BE2C (cell line): ENCODE results near the gene ST7L.

Experiments used
- DNase-seq: peaks from one replicate; pipeline ENCODE4 v3.0.0-alpha.2; 2020
- H3K27me3 ChIP-seq: fragments of 250-450 bp; sonication (Bioruptor Pico); 2 replicates; pipeline ENCODE4 v1.5.1; 2020; ENCODE audit warnings: mild to moderate bottlenecking
- H3K36me3 ChIP-seq: fragments of 250-450 bp; sonication (Bioruptor Pico); 2 replicates; pipeline ENCODE4 v1.5.1; 2020; ENCODE audit warnings: mild to moderate bottlenecking
- H3K4me1 ChIP-seq: fragments of 250-450 bp; sonication (Bioruptor Pico); 2 replicates; pipeline ENCODE4 v1.5.1; 2020
- H3K4me3 ChIP-seq: 2 replicates; pipeline ENCODE4 v1.5.1; 2011; ENCODE audit warnings: low read depth, low read length
- H3K9me3 ChIP-seq: fragments of 250-450 bp; sonication (Bioruptor Pico); 2 replicates; pipeline ENCODE4 v1.5.1; 2020
- CTCF ChIP-seq: IDR thresholded peaks from 2 replicates; pipeline ENCODE4 v1.5.1; 2012; ENCODE audit warnings: mild to moderate bottlenecking, low read depth, low read length

The ST7L gene

GRCh38 chr1:112605633-112606327 lies 13.2 kb downstream of the ST7L start:
- Histone ChIP-seq H3K4me3 (no peak overlapping the region), H3K27me3 (no peaks in the 10 kb centered on the region), H3K36me3 (peaks cover 77% of the 10 kb centered on the region), H3K4me1 (no peaks in the 10 kb centered on the region), H3K9me3 (no peaks in the 10 kb centered on the region)
- no peak for DNase-seq
- TF ChIP-seq CTCF, result no peak

- Histone ChIP-seq H3K27me3 (no peaks in the 10 kb centered on the region), H3K9me3 (no peaks in the 10 kb centered on the region), H3K4me3 (no peak overlapping the region), H3K4me1 (no peaks in the 10 kb centered on the region), H3K36me3 (peaks cover 60% of the 10 kb centered on the region)
- DNase-seq, result no peak
- TF ChIP-seq CTCF, result no peak
Observed at GRCh38 chr1:112603541-112603940, 15.4 kb downstream of the ST7L start.

GRCh38 chr1:112603012-112603411 lies 15.9 kb downstream of the ST7L start:
- Histone ChIP-seq H3K4me1 (no peaks in the 10 kb centered on the region), H3K9me3 (no peaks in the 10 kb centered on the region), H3K36me3 (peaks cover 55% of the 10 kb centered on the region), H3K27me3 (no peaks in the 10 kb centered on the region), H3K4me3 (no peak overlapping the region)
- TF ChIP-seq CTCF, result no peak
- no peak for DNase-seq

GRCh38 chr1:112599477-112599876 lies 19.5 kb downstream of the ST7L start:
- peaks cover 6% of the 10 kb centered on the region for H3K4me1 ChIP-seq
- peaks cover 56% of the 10 kb centered on the region for H3K36me3 ChIP-seq
- no peak overlapping the region for H3K4me3 ChIP-seq
- no peaks in the 10 kb centered on the region for H3K27me3 ChIP-seq
- H3K9me3 ChIP-seq, result no peaks in the 10 kb centered on the region
- no peak for DNase-seq
- TF ChIP-seq CTCF, result no peak

GRCh38 chr1:112594208-112594876 lies 24.6 kb downstream of the ST7L start:
- Histone ChIP-seq H3K27me3 (no peaks in the 10 kb centered on the region), H3K36me3 (peaks cover 49% of the 10 kb centered on the region), H3K4me1 (peaks cover 16% of the 10 kb centered on the region), H3K9me3 (no peaks in the 10 kb centered on the region), H3K4me3 (no peak overlapping the region)
- DNase-seq, result no peak
- TF ChIP-seq CTCF, result no peak

- Histone ChIP-seq H3K36me3 (peaks cover 26% of the 10 kb centered on the region), H3K27me3 (no peaks in the 10 kb centered on the region)
- TF ChIP-seq CTCF, result no peak
Observed at GRCh38 chr1:112589766-112590165, 29.2 kb downstream of the ST7L start.

More at GRCh38 chr1:112589766-112590165, 29.2 kb downstream of the ST7L start:
- H3K9me3 ChIP-seq, result no peaks in the 10 kb centered on the region
- peaks cover 13% of the 10 kb centered on the region for H3K4me1 ChIP-seq
- DNase-seq, result no peak
- no peak overlapping the region for H3K4me3 ChIP-seq
